A673 (cell line): Measurements from ENCODE around the gene SH3GL2.

Source experiments
- CTCF ChIP-seq: fragments of 300-800, 200-600 bp; sonication (generic); conservative IDR thresholded peaks from 2 replicates; pipeline ENCODE4 v1.5.1; 2017; ENCODE audit warnings: low read depth, mild to moderate bottlenecking, antibody characterized with exemption, low read length, moderate library complexity, mixed read lengths
- EZH2 ChIP-seq: fragments of 200-600 bp; sonication (generic); IDR thresholded peaks from 2 replicates; pipeline ENCODE4 v1.6.1; 2017; ENCODE audit warnings: borderline replicate concordance, low read depth, mild to moderate bottlenecking, mixed read lengths, antibody characterized with exemption, low read length; ENCODE audit not compliant: poor library complexity, severe bottlenecking

- TF ChIP-seq EZH2 (no peak), CTCF (no peak)
Measured at GRCh38 chr9:17752021-17752420, 173.2 kb downstream of the SH3GL2 start.
